Common myeloid progenitor, CD34-positive (primary cell): ENCODE data around the gene CD63.

Experiments
- CTCF ChIA-PET: fragments of 350-600 bp; sonication (Branson Sonifier 250); formaldehyde crosslinking; loops from one replicate; lab custom pipeline; 2021; ENCODE audit warnings: antibody characterized with exemption; lab: Charles Lee
- POLR2A ChIA-PET: fragments of 350-600 bp; sonication (Branson Sonifier 250); formaldehyde crosslinking; loops from one replicate; lab custom pipeline; 2021; ENCODE audit warnings: antibody characterized with exemption; lab: Charles Lee
- DNase-seq, 3 donors: peaks; one replicate each; pipeline versions ENCODE4 v3.0.0 to v3.0.0-alpha.2; 2013
- H3K27ac ChIP-seq, 2 experiments: 1 replicate in 1 of 2; 2 replicates in 1 of 2; pipeline ENCODE4 v1.7.0; 2013; ENCODE audit warnings: inconsistent platforms in 2 of 2, low read length in 2 of 2, mild to moderate bottlenecking in 2 of 2, low read depth in 1 of 2, moderate library complexity in 1 of 2; ENCODE audit not compliant: severe bottlenecking in 2 of 2, insufficient read depth in 1 of 2, poor library complexity in 1 of 2
- H3K27me3 ChIP-seq, 5 experiments: replicated peaks in 2 of 5; 1 replicate in 3 of 5; 2 replicates in 2 of 5; pipeline versions ENCODE4 v1.6.1 to v1.7.0; 2013; ENCODE audit warnings: low read length in 4 of 5, mild to moderate bottlenecking in 2 of 5, moderate library complexity in 2 of 5, inconsistent platforms in 1 of 5; ENCODE audit not compliant: insufficient read depth in 5 of 5, control insufficient read depth in 4 of 5
- H3K36me3 ChIP-seq, 4 experiments: 1 replicate in 2 of 4; 2 replicates in 2 of 4; pipeline versions ENCODE4 v1.6.1 to v1.7.0; 2013; ENCODE audit warnings: low read length in 3 of 4, control low read depth in 1 of 4, mild to moderate bottlenecking in 1 of 4; ENCODE audit not compliant: control insufficient read depth in 4 of 4, insufficient read depth in 4 of 4
- H3K4me1 ChIP-seq, 4 experiments: 1 replicate in 3 of 4; 2 replicates in 1 of 4; pipeline versions ENCODE4 v1.6.1 to v1.7.1; 2013; ENCODE audit warnings: low read length in 3 of 4, mild to moderate bottlenecking in 3 of 4, control low read depth in 1 of 4, inconsistent platforms in 1 of 4, moderate library complexity in 1 of 4; ENCODE audit not compliant: control insufficient read depth in 4 of 4, insufficient read depth in 4 of 4; ENCODE audit errors: control extremely low read depth in 1 of 4
- H3K4me3 ChIP-seq, 7 experiments: 1 replicate in 4 of 7; 2 replicates in 3 of 7; pipeline versions ENCODE4 v1.5.1 to v1.7.0; 2013; ENCODE audit warnings: mild to moderate bottlenecking in 7 of 7, low read length in 6 of 7, moderate library complexity in 6 of 7, inconsistent platforms in 2 of 7, low read depth in 2 of 7, control low read depth in 1 of 7; ENCODE audit not compliant: insufficient read depth in 4 of 7, control insufficient read depth in 1 of 7; ENCODE audit errors: extremely low read depth in 1 of 7
- H3K9me3 ChIP-seq, 5 experiments: 1 replicate in 4 of 5; 2 replicates in 1 of 5; pipeline versions ENCODE4 v1.6.1 to v1.7.1; 2013; ENCODE audit warnings: low read length in 4 of 5, mild to moderate bottlenecking in 2 of 5, inconsistent platforms in 1 of 5, low read depth in 1 of 5, moderate library complexity in 1 of 5; ENCODE audit not compliant: control insufficient read depth in 4 of 5, insufficient read depth in 2 of 5; ENCODE audit errors: control extremely low read depth in 1 of 5
- WGBS: methylation state at CpG from one replicate; pipeline ENCODE4 v1.1.5; 2013; ENCODE audit not compliant: insufficient coverage; 5-methylcytosine and 5-hydroxymethylcytosine counted together

CD63 gene

DNA sequence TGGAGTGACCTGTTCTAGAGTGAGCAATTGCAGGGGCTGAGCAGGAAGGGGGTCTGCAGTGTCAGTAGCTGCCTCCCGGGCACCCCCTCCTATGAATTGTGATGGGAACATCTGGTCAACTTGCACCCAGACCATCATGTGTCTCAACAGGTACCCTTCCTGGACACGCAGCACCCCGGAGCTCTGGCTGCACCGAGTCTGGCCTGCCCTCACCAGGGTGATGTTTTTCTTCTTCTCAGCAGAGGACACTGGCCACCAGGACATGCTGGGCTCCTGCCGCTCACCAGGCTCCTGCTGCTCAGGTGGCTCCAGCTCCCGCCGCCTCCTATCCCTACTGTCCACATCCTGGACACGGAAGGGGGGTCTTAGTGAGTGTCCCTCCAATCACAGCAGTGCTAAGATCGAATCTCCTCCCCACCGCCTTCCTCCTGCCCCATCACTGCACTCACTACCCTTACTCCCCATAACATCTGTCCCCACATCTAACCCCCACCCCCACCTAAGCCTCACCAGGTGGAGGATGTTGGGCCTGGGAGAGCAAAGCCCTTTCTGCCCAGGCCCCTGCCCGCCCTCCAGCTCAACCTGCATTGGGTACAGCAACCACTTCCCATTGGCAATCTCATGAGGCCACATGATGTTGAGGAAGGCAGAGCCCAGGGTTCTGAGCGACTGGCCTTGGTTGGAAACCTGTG is 36.0 kb downstream of the CD63 start:
- Histone ChIP-seq H3K4me3 (no peak overlapping the region), H3K27me3 (no peaks in the 10 kb centered on the region), H3K36me3 (no peaks in the 10 kb centered on the region), H3K4me1 (no peaks in the 10 kb centered on the region), H3K27ac (no peak overlapping the region), H3K9me3 (no peaks in the 10 kb centered on the region)
- DNase-seq: no peak
- ChIA-PET CTCF (interaction anchor here (0.9 kb wide), 1 partner anchor 47 kb away, joined by 3 read pairs; no protein-coding TSS in a partner anchor), POLR2A (no interaction called here)
- WGBS: 95% methylated on average over 9 of the region's 12 CpGs

DNA sequence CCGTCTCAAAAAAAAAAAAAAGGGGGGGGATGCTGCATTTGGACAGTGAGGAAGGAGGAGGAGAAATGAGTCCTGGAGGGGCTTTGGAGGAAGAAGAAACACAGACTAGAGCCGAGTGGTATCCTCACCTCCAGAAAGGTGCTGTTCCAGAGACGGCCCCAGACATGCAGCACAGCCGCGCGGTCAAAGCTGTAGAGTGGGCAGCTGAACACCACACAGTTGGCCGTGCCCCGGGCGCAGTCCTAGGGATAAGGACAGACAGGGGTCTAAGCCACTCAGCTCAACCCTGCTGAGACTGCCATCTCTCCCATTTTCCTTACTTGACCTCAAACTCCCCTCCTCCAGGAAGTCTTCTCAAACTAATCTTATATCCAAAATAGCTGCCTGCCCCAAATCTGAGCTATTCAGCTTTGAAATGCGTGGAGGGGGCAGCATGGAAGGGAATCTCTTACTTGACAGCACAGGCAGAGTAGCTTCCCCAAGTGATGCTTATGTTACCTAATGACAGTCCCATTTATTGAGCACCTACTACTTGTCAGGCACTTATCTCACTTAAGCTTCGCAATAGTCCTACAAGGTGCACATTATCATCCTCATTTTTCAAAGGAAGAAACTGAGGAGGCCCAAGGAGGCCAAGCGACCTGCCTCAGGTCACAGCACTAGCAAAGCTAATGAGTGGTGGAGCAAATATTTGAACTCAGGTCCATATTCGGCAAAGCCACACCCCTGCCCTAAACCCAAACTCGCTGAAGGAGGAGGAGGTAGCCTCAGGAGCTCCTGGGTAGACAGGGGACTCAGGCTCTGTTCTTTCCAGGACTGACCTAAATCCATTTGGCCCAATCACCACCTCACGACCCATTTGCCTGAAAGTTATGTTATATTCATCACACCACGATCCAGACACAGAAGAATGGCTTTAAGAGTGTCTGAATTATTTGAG is 39.8 kb downstream of the CD63 start:
- Histone ChIP-seq H3K27ac (no peak overlapping the region), H3K4me1 (peaks cover 0 to 5% (median 0%) of the 10 kb centered on the region in 4 experiments), H3K27me3 (no peaks in the 10 kb centered on the region), H3K36me3 (no peaks in the 10 kb centered on the region), H3K9me3 (no peaks in the 10 kb centered on the region), H3K4me3 (no peak overlapping the region)
- ChIA-PET POLR2A (no interaction called here), CTCF (interaction anchor here (1.1 to 1.4 kb wide), 3 partner anchors 8 to 33 kb away, joined by 3 to 4 read pairs (median 3); no protein-coding TSS in a partner anchor)
- WGBS: 95% methylated on average over 11 of the region's 16 CpGs
- no peak for DNase-seq

DNA sequence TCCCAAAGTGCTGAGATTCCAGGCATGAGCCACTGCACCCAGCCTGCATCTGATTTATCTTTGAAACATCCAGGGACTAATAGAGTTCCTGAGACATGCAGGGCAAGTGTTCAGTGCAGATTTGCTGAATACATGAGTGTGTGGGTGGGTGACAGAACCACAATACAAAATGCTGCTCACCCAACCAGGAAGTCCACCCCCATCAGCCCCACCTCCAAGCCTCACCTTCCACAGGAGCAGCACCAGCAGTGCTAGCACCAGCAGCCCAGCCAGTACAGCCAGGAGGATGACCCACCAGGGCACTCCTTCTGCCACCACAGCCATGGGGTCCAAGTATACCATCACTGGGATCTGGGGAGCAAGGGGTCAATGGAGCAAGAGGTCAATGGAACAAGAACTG is 41.1 kb downstream of the CD63 start:
- H3K36me3 ChIP-seq: no peaks in the 10 kb centered on the region
- H3K4me1 ChIP-seq: peaks cover 0 to 5% (median 0%) of the 10 kb centered on the region in 4 experiments
- H3K27ac ChIP-seq: no peak overlapping the region
- DNase-seq: no peak
- H3K9me3 ChIP-seq: no peaks in the 10 kb centered on the region
- no peaks in the 10 kb centered on the region for H3K27me3 ChIP-seq
- POLR2A ChIA-PET: no interaction called here
- CTCF ChIA-PET: interaction anchor here (1.3 kb wide), 1 partner anchor 9 kb away, joined by 4 read pairs; no protein-coding TSS in a partner anchor
- no peak overlapping the region for H3K4me3 ChIP-seq

DNA sequence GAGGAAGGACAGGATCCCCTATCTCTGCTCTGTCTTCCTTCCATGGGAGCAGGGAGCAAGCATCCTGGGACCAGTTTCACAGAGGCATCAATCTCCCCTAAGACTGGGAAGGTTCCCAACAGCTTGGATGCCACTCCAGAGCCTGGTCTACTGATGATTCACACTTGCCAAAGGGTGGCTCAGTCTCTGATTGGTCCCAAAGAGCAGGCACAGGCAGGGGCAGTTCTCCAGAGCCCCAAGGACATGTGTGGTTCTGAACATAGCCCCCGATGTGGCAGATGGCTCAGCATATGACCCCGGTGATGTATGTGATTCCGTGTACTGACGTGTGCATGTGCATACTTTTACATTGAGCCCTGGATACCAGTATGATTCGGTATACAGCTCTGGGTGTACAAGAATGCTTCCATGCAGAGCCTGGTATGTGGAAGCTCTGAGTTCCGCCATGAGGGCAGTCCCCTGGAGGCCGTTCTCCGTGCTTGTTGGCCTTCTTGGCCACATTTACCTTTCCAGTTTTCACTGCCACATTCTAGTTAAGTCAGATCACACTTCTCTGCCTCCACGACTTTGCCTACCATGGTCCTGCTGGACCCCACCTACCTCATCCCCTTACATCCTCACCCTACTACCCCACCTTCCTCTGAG is 42.3 kb downstream of the CD63 start:
- no peak for DNase-seq
- WGBS: 99% methylated on average over 9 of the region's 9 CpGs
- CTCF ChIA-PET: interaction anchor here (1.0 to 1.1 kb wide), 3 partner anchors 10 to 111 kb away, joined by 3 read pairs; no protein-coding TSS in a partner anchor

DNA sequence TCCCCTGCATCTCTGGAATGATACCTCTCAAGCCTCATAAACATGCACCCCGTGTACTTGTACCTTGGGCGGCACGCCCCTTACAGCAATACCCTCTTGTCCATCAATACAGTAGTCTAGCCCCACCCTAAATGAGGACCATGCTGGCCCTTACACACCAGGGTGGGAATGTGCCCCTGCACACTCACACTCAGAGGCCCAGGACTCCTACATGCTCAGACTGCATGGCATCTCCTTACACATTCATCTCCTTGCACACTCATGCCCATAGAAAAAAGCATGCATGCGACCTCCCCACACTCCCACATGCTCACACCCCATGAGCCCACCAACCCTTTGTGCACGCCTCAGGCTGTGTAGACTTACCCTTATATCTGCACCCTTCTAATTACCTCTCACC is 43.1 kb downstream of the CD63 start:
- CTCF ChIA-PET: no interaction called here

More for the DNA sequence above, 42.3 kb downstream of the CD63 start:
- Histone ChIP-seq H3K36me3 (no peaks in the 10 kb centered on the region), H3K4me1 (peaks cover 0 to 13% (median 8%) of the 10 kb centered on the region in 4 experiments), H3K4me3 (no peak overlapping the region), H3K27me3 (no peaks in the 10 kb centered on the region), H3K9me3 (no peaks in the 10 kb centered on the region), H3K27ac (no peak overlapping the region)
- POLR2A ChIA-PET: no interaction called here

DNA sequence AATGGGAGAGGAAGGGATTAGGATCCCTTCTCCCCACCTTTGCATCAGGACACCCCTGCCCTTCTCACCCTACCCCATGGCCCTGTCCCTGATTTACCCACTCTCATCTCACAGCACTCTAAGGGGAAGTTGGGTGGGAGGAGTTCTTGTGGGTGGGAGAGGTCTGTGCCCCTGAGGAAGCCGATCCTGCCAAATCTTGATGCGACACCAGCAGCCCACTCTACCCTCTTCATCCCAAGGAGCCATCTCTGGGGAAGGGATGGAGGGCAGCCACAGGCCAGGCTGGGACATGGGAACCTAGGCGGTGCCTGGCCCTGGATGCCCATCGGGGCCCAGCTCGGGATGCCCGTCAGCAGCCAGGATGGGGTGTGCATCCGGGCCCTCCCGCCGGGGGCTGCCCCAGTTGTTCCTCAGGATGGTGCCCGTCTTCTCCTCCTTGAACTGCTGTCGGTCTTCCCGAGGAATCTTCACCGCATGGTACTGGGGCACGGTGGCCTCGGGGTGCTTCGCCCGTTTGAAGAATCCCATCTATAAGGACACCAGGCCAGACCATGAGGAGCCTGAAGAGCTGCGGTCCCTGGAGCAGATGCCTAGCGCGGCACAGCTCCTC is 43.9 kb downstream of the CD63 start:
- Histone ChIP-seq H3K27ac (no peak overlapping the region), H3K4me1 (peaks cover 0 to 18% (median 16%) of the 10 kb centered on the region in 4 experiments), H3K27me3 (no peaks in the 10 kb centered on the region), H3K4me3 (no peak overlapping the region), H3K36me3 (no peaks in the 10 kb centered on the region), H3K9me3 (no peaks in the 10 kb centered on the region)
- 98% methylated on average over 19 of the region's 20 CpGs for WGBS
- DNase-seq: no peak
- CTCF ChIA-PET: no interaction called here
- POLR2A ChIA-PET: no interaction called here

More for the DNA sequence above, 43.1 kb downstream of the CD63 start:
- 96% methylated on average over 5 of the region's 5 CpGs for WGBS
- peaks cover 0 to 18% (median 16%) of the 10 kb centered on the region in 4 experiments for H3K4me1 ChIP-seq
- H3K4me3 ChIP-seq: no peak overlapping the region
- POLR2A ChIA-PET: no interaction called here
- no peaks in the 10 kb centered on the region for H3K36me3 ChIP-seq
- no peaks in the 10 kb centered on the region for H3K27me3 ChIP-seq
- no peak for DNase-seq
- no peak overlapping the region for H3K27ac ChIP-seq
- H3K9me3 ChIP-seq: no peaks in the 10 kb centered on the region
